ENCODE measurements around the gene EXD3. TPM values are rescaled to one million over a fixed set of nuclear protein-coding genes. Genes with fewer than 3 reads are reported as not detected.

EXD3 gene
- polyA plus RNA-seq, 4 donors: 8.4 to 26.9 (median 11.4) TPM

- no peak for DNase-seq (ENCODE audit: low read depth in 4 of 4, low spot score in 3 of 4)
These were observed 52.8 kb downstream of the EXD3 start for GRCh38 chr9:137369911-137370764.

- no peak for DNase-seq (ENCODE audit: low read depth in 4 of 4, low spot score in 3 of 4)
These were observed 53.7 kb downstream of the EXD3 start for GRCh38 chr9:137369061-137369787.

- DNase-seq (ENCODE audit: low read depth in 4 of 4, low spot score in 3 of 4): no peak
These were observed 54.4 kb downstream of the EXD3 start for GRCh38 chr9:137368431-137369035.

- DNase-seq (ENCODE audit: low read depth in 4 of 4, low spot score in 3 of 4): no peak
These were observed 55.2 kb downstream of the EXD3 start for GRCh38 chr9:137367506-137368430.

- no peak for DNase-seq (ENCODE audit: low read depth in 4 of 4, low spot score in 3 of 4)
These were observed 56.0 kb downstream of the EXD3 start for GRCh38 chr9:137366891-137367381.

GRCh38 chr9:137366445-137366810, 56.5 kb downstream of the EXD3 start:
- DNase-seq (ENCODE audit: low read depth in 4 of 4, low spot score in 3 of 4): no peak

- DNase-seq (ENCODE audit: low read depth in 4 of 4, low spot score in 3 of 4): no peak
These were observed 57.2 kb downstream of the EXD3 start for GRCh38 chr9:137365552-137366444.

- no peak for DNase-seq (ENCODE audit: low read depth in 4 of 4, low spot score in 3 of 4)
These were observed 57.9 kb downstream of the EXD3 start for GRCh38 chr9:137365056-137365455.

GRCh38 chr9:137359850-137360249, 63.1 kb downstream of the EXD3 start:
- no peak for DNase-seq (ENCODE audit: low read depth in 4 of 4, low spot score in 3 of 4)

GRCh38 chr9:137358126-137358525, 64.8 kb downstream of the EXD3 start:
- no peak for DNase-seq (ENCODE audit: low read depth in 4 of 4, low spot score in 3 of 4)

- no peak for DNase-seq (ENCODE audit: low read depth in 4 of 4, low spot score in 3 of 4)
These were observed 65.8 kb downstream of the EXD3 start for GRCh38 chr9:137357166-137357565.

GRCh38 chr9:137355761-137356365, 67.1 kb downstream of the EXD3 start:
- no peak for DNase-seq (ENCODE audit: low read depth in 4 of 4, low spot score in 3 of 4)

- no peak for DNase-seq (ENCODE audit: low read depth in 4 of 4, low spot score in 3 of 4)
These were observed 67.9 kb downstream of the EXD3 start for GRCh38 chr9:137354845-137355760.

- DNase-seq (ENCODE audit: low read depth in 4 of 4, low spot score in 3 of 4): no peak
These were observed 68.7 kb downstream of the EXD3 start for GRCh38 chr9:137354153-137354844.

GRCh38 chr9:137353223-137354152, 69.5 kb downstream of the EXD3 start:
- DNase-seq (ENCODE audit: low read depth in 4 of 4, low spot score in 3 of 4): no peak

Data from left renal pelvis (tissue), 4 donors.